H9 (cell line): Measurements from ENCODE around the gene PHEX. TPM values are rescaled to one million over a fixed set of nuclear protein-coding genes. Genes with fewer than 3 reads are reported as not detected.

Experiments used
- DNase-seq: peaks from one replicate; pipeline ENCODE4 v3.0.0-alpha.2; 2017
- H2AFZ ChIP-seq: one replicate; pipeline ENCODE4 v1.6.1; 2013; ENCODE audit warnings: mild to moderate bottlenecking, low read length, control low read depth, moderate library complexity
- H2AK5ac ChIP-seq: 2 replicates; pipeline ENCODE4 v1.6.1; 2013; ENCODE audit warnings: low read length, control low read depth, mixed read lengths; ENCODE audit not compliant: insufficient read length
- H2BK120ac ChIP-seq: one replicate; pipeline ENCODE4 v1.6.1; 2013; ENCODE audit warnings: low read depth, mild to moderate bottlenecking, low read length, control low read depth, inconsistent platforms; ENCODE audit not compliant: poor library complexity, severe bottlenecking
- H2BK12ac ChIP-seq: 2 replicates; pipeline ENCODE4 v1.6.1; 2013; ENCODE audit warnings: low read length, control low read depth, mixed read lengths, low read depth; ENCODE audit not compliant: insufficient read length
- H2BK15ac ChIP-seq: 2 replicates; pipeline ENCODE4 v1.6.1; 2013; ENCODE audit warnings: low read depth, low read length, control low read depth
- H2BK20ac ChIP-seq: one replicate; pipeline ENCODE4 v1.6.1; 2013; ENCODE audit warnings: low read depth, mild to moderate bottlenecking, low read length, control low read depth, inconsistent platforms; ENCODE audit not compliant: poor library complexity, severe bottlenecking
- H2BK5ac ChIP-seq: 2 replicates; pipeline ENCODE4 v1.6.1; 2013; ENCODE audit warnings: low read length, control low read depth, mixed read lengths; ENCODE audit not compliant: insufficient read length
- H3K14ac ChIP-seq: 2 replicates; pipeline ENCODE4 v1.6.1; 2013; ENCODE audit warnings: low read length, control low read depth; ENCODE audit not compliant: insufficient read depth
- H3K18ac ChIP-seq: 2 replicates; pipeline ENCODE4 v1.6.1; 2013; ENCODE audit warnings: low read depth, mild to moderate bottlenecking, mixed read lengths, low read length, control low read depth; ENCODE audit not compliant: insufficient read length
- H3K23ac ChIP-seq: 2 replicates; pipeline ENCODE4 v1.6.1; 2013; ENCODE audit warnings: low read length, control low read depth, mixed read lengths, low read depth; ENCODE audit not compliant: insufficient read length
- H3K23me2 ChIP-seq: 2 replicates; pipeline ENCODE4 v1.6.1; 2013; ENCODE audit warnings: low read depth, mild to moderate bottlenecking, mixed read lengths, low read length, control low read depth; ENCODE audit not compliant: insufficient read length, poor library complexity, severe bottlenecking
- H3K27ac ChIP-seq: 2 replicates; pipeline ENCODE4 v1.5.1; 2013; ENCODE audit warnings: low read length, control low read depth, mixed read lengths, low read depth; ENCODE audit not compliant: insufficient read length
- H3K27me3 ChIP-seq: 2 replicates; pipeline ENCODE4 v1.6.1; 2013; ENCODE audit warnings: low read length, control low read depth, inconsistent platforms; ENCODE audit not compliant: insufficient read depth
- H3K4ac ChIP-seq: 2 replicates; pipeline ENCODE4 v1.6.1; 2013; ENCODE audit warnings: low read depth, mild to moderate bottlenecking, control low read depth, inconsistent platforms, low read length, moderate library complexity
- H3K4me1 ChIP-seq: 2 replicates; pipeline ENCODE4 v1.6.1; 2013; ENCODE audit warnings: low read length, control low read depth, inconsistent platforms; ENCODE audit not compliant: insufficient read depth
- H3K4me2 ChIP-seq: 2 replicates; pipeline ENCODE4 v1.6.1; 2013; ENCODE audit warnings: low read length, control low read depth, mixed read lengths; ENCODE audit not compliant: insufficient read length, insufficient read depth
- H3K56ac ChIP-seq: 2 replicates; pipeline ENCODE4 v1.6.1; 2013; ENCODE audit warnings: low read depth, mild to moderate bottlenecking, mixed read lengths, low read length, control low read depth; ENCODE audit not compliant: insufficient read length
- H3K79me1 ChIP-seq: 2 replicates; pipeline ENCODE4 v1.6.1; 2013; ENCODE audit warnings: low read depth, mild to moderate bottlenecking, moderate library complexity, low read length, control low read depth, inconsistent platforms; ENCODE audit not compliant: insufficient read depth, poor library complexity, severe bottlenecking
- H3K79me2 ChIP-seq: 2 replicates; pipeline ENCODE4 v1.6.1; 2013; ENCODE audit warnings: low read length, control low read depth, inconsistent platforms; ENCODE audit not compliant: insufficient read depth
- H3K9ac ChIP-seq: 2 replicates; pipeline ENCODE4 v1.6.1; 2013; ENCODE audit warnings: low read length, control low read depth, mixed read lengths; ENCODE audit not compliant: insufficient read length; ENCODE audit errors: extremely low read depth
- H3K9me3 ChIP-seq: one replicate; pipeline ENCODE4 v1.6.1; 2013; ENCODE audit warnings: low read depth, low read length, inconsistent platforms; ENCODE audit not compliant: control insufficient read depth
- H3T11ph ChIP-seq: one replicate; pipeline ENCODE4 v1.6.1; 2013; ENCODE audit warnings: mild to moderate bottlenecking, low read length, control low read depth, inconsistent platforms
- H4K20me1 ChIP-seq: one replicate; pipeline ENCODE4 v1.6.1; 2013; ENCODE audit not compliant: control insufficient read depth, insufficient read length, insufficient read depth
- H4K5ac ChIP-seq: 2 replicates; pipeline ENCODE4 v1.6.1; 2013; ENCODE audit warnings: low read depth, mild to moderate bottlenecking, mixed read lengths, low read length, control low read depth; ENCODE audit not compliant: insufficient read length
- H4K8ac ChIP-seq: replicated peaks from 2 replicates; pipeline ENCODE4 v1.6.1; 2013; ENCODE audit warnings: low read length, control low read depth, mixed read lengths, low read depth; ENCODE audit not compliant: insufficient read length
- H4K91ac ChIP-seq: 2 replicates; pipeline ENCODE4 v1.6.1; 2013; ENCODE audit warnings: low read depth, mild to moderate bottlenecking, moderate library complexity, mixed read lengths, low read length, control low read depth; ENCODE audit not compliant: insufficient read length
- H3K27ac Mint-ChIP-seq, 3 experiments: 2 replicates in 2 of 3; 3 replicates in 1 of 3; pipeline ENCODE4 v1.8.0; 2020 to 2021; ENCODE audit warnings: mixed read lengths in 3 of 3, mild to moderate bottlenecking in 1 of 3, moderate library complexity in 1 of 3
- H3K27me3 Mint-ChIP-seq: 2 replicates; pipeline ENCODE4 v1.8.0; 2021; ENCODE audit warnings: low read depth, mild to moderate bottlenecking, moderate library complexity, mixed read lengths
- H3K36me3 Mint-ChIP-seq, 3 experiments: 2 replicates in 2 of 3; 3 replicates in 1 of 3; pipeline ENCODE4 v1.8.0; 2020 to 2021; ENCODE audit warnings: low read depth in 3 of 3, mixed read lengths in 3 of 3; ENCODE audit not compliant: insufficient read depth in 1 of 3
- H3K4me1 Mint-ChIP-seq, 2 experiments: 2 replicates each; pipeline ENCODE4 v1.8.0; 2020; ENCODE audit warnings: mixed read lengths in 2 of 2
- H3K4me3 Mint-ChIP-seq, 2 experiments: 2 replicates in 1 of 2; 3 replicates in 1 of 2; pipeline ENCODE4 v1.8.0; 2020 to 2021; ENCODE audit warnings: mild to moderate bottlenecking in 2 of 2, mixed read lengths in 2 of 2, moderate library complexity in 1 of 2
- H3K9me3 Mint-ChIP-seq, 2 experiments: 2 replicates in 1 of 2; 3 replicates in 1 of 2; pipeline ENCODE4 v1.8.0; 2020; ENCODE audit warnings: mild to moderate bottlenecking in 2 of 2, mixed read lengths in 2 of 2, moderate library complexity in 1 of 2
- WGBS: extraction: QIAGEN DNeasy Blood & Tissue Kit; methylation state at CpG from one replicate; pipeline ENCODE4 v1.1.7; 2013; ENCODE audit warnings: missing lambda C conversion rate, low lambda C conversion rate, mixed read lengths; ENCODE audit not compliant: insufficient read length; ENCODE audit errors: extremely low coverage; 5-methylcytosine and 5-hydroxymethylcytosine counted together
- total RNA-seq: library from RNA; stranded (reverse); gene quantifications from 2 replicates; pipeline ENCODE4 v1.2.1, GENCODE V29; 2021
- TF ChIP-seq, protein P1 (sequence below): fragments of 200-600 bp; sonication (generic); conservative IDR thresholded peaks from 3 replicates; pipeline ENCODE4 v1.8.0; 2021; ENCODE audit warnings: antibody characterized with exemption, mild to moderate bottlenecking

The PHEX gene
- total RNA-seq, 1 experiment from 2014 or later: 0.11 TPM

- H2BK5ac ChIP-seq: no peak overlapping the region
- no peak overlapping the region for H4K91ac ChIP-seq
- H3K9me3 ChIP-seq: no peaks in the 10 kb centered on the region
- no peak overlapping the region for H3K14ac ChIP-seq
- H2BK12ac ChIP-seq: no peak overlapping the region
- H4K8ac ChIP-seq: no peak overlapping the region
- no peak overlapping the region for H2BK120ac ChIP-seq
- H4K20me1 ChIP-seq: no peaks in the 10 kb centered on the region
- H3K4me1 ChIP-seq: peaks cover 6% of the 10 kb centered on the region; the same call in 1 of the 2 replicates
- H3K79me1 ChIP-seq: no peaks in the 10 kb centered on the region
- H3K27me3 ChIP-seq: no peaks in the 10 kb centered on the region
- H3K79me2 ChIP-seq: no peaks in the 10 kb centered on the region
- no peaks in the 10 kb centered on the region for H3K23me2 ChIP-seq
- H3K4me2 ChIP-seq: no peak overlapping the region
- no peak overlapping the region for H3K18ac ChIP-seq
- H3K27ac Mint-ChIP-seq: peak overlapping the region in 1 of 3 experiments; percentile 81; a peak in 2 of 7 replicates
- no peak overlapping the region for H3K27ac ChIP-seq
- no peak overlapping the region for H2AFZ ChIP-seq
- H3K27me3 Mint-ChIP-seq: peaks cover 1% of the 10 kb centered on the region; the same call in 1 of the 2 replicates
- TF ChIP-seq, protein P1, sequence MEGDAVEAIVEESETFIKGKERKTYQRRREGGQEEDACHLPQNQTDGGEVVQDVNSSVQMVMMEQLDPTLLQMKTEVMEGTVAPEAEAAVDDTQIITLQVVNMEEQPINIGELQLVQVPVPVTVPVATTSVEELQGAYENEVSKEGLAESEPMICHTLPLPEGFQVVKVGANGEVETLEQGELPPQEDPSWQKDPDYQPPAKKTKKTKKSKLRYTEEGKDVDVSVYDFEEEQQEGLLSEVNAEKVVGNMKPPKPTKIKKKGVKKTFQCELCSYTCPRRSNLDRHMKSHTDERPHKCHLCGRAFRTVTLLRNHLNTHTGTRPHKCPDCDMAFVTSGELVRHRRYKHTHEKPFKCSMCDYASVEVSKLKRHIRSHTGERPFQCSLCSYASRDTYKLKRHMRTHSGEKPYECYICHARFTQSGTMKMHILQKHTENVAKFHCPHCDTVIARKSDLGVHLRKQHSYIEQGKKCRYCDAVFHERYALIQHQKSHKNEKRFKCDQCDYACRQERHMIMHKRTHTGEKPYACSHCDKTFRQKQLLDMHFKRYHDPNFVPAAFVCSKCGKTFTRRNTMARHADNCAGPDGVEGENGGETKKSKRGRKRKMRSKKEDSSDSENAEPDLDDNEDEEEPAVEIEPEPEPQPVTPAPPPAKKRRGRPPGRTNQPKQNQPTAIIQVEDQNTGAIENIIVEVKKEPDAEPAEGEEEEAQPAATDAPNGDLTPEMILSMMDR: no peak
- H3K4me1 Mint-ChIP-seq: peaks cover 34 to 35% of the 10 kb centered on the region in 2 experiments
- no peak overlapping the region for H2BK15ac ChIP-seq
- H3K4me3 Mint-ChIP-seq: no peak overlapping the region
- H3K36me3 Mint-ChIP-seq: no peaks in the 10 kb centered on the region
- no peak overlapping the region for H3T11ph ChIP-seq
- no peak overlapping the region for H3K4ac ChIP-seq
- no peak for DNase-seq
- peaks cover 0 to 33% of the 10 kb centered on the region in 2 experiments; a peak in 3 of 5 replicates for H3K9me3 Mint-ChIP-seq
- H3K9ac ChIP-seq: no peak overlapping the region
- no peak overlapping the region for H3K56ac ChIP-seq
- H3K23ac ChIP-seq: no peak overlapping the region
- H2BK20ac ChIP-seq: no peak overlapping the region
- H4K5ac ChIP-seq: no peak overlapping the region
- no CpG with 5 or more reads among the region's 2 CpGs for WGBS
- H2AK5ac ChIP-seq: no peak overlapping the region
These were observed 5.1 kb downstream of the PHEX start for GRCh38 chrX:22037225-22037624.
